Gastrocnemius medialis (tissue), 4 donors: Measurements from ENCODE around the gene TRAF2. TPM values are rescaled to one million over a fixed set of nuclear protein-coding genes. Genes with fewer than 3 reads are reported as not detected.
"Not testable (repeated sequence)": the region's sequence is repeated elsewhere in the genome, so short reads cannot be mapped to it uniquely, and the experiment has no call there.

Experiments used
- ATAC-seq, 2 donors: fragments of 150-250 bp; one replicate each; pipeline ENCODE4 v1.9.1; 2016
- DNase-seq, 2 donors: peaks; one replicate each; pipeline ENCODE4 v3.0.0-alpha.2; 2019
- H3K27ac ChIP-seq, 4 donors: fragments of 200-600 bp; sonication (generic); 1 replicate in 1 of 4; 2 replicates in 3 of 4; pipeline ENCODE4 v1.5.1; 2016 to 2018; ENCODE audit warnings: mild to moderate bottlenecking in 2 of 4, moderate library complexity in 1 of 4
- H3K27me3 ChIP-seq, 3 donors: fragments of 200-600 bp; sonication (generic) in 2 of 3; 1 replicate in 1 of 3; 2 replicates in 2 of 3; pipeline versions ENCODE4 v1.5.1 to v1.6.0; 2016 to 2019; ENCODE audit warnings: mild to moderate bottlenecking in 1 of 3, moderate library complexity in 1 of 3
- H3K36me3 ChIP-seq, 2 donors: fragments of 200-600 bp; sonication (generic) in 1 of 2; one replicate each; pipeline ENCODE4 v1.5.1; 2017 to 2018
- H3K4me1 ChIP-seq, 2 donors: fragments of 200-600 bp; sonication (generic) in 1 of 2; one replicate each; pipeline ENCODE4 v1.5.1; 2016 to 2017; ENCODE audit warnings: mild to moderate bottlenecking in 2 of 2
- H3K4me3 ChIP-seq, 4 donors: fragments of 200-600 bp; sonication (generic) in 3 of 4; 1 replicate in 1 of 4; 2 replicates in 3 of 4; pipeline ENCODE4 v1.5.1; 2016 to 2019; ENCODE audit warnings: mild to moderate bottlenecking in 2 of 4
- H3K9me3 ChIP-seq, 3 donors: fragments of 200-600 bp; sonication (generic) in 2 of 3; 1 replicate in 1 of 3; 2 replicates in 2 of 3; pipeline ENCODE4 v1.5.1; 2016 to 2019
- POLR2A ChIP-seq, 2 donors: fragments of 450-650 bp; IDR thresholded peaks; one replicate each; pipeline ENCODE4 v1.6.1; 2017; ENCODE audit warnings: antibody characterized with exemption in 2 of 2, mild to moderate bottlenecking in 2 of 2, moderate library complexity in 2 of 2
- in situ Hi-C, 4 donors: fragments of 200-750 bp; cut with MboI; loops; one replicate each; pipeline versions ENCODE4 v1.15.0 to v1.8.0; 2017; ENCODE audit warnings: low sequenced_read_pairs in 4 of 4
- intact Hi-C: fragments of 100-400 bp; cut with DNase I; formaldehyde crosslinking; loops from one replicate; pipeline ENCODE4 v1.15.1; 2023; ENCODE audit warnings: low total_unique reads
- total RNA-seq, 4 donors: library from RNA; depleted of rRNA; stranded (reverse); fragments of >200 nt; gene quantifications; one replicate each; pipeline versions ENCODE4 v1.1.0 to v1.2.3, GENCODE V29; 2016
- TF ChIP-seq, protein P1 (sequence below), 5 experiments: fragments of 450-650 bp in 3 of 5; fragments of 200-600 bp in 2 of 5; sonication (generic) in 2 of 5; IDR thresholded peaks in 4 of 5; conservative IDR thresholded peaks in 1 of 5; 1 replicate in 4 of 5; 2 replicates in 1 of 5; pipeline ENCODE4 v1.5.1; 2016 to 2019; ENCODE audit warnings: antibody characterized with exemption in 5 of 5, mild to moderate bottlenecking in 3 of 5, moderate library complexity in 3 of 5

TRAF2 gene, protein sequence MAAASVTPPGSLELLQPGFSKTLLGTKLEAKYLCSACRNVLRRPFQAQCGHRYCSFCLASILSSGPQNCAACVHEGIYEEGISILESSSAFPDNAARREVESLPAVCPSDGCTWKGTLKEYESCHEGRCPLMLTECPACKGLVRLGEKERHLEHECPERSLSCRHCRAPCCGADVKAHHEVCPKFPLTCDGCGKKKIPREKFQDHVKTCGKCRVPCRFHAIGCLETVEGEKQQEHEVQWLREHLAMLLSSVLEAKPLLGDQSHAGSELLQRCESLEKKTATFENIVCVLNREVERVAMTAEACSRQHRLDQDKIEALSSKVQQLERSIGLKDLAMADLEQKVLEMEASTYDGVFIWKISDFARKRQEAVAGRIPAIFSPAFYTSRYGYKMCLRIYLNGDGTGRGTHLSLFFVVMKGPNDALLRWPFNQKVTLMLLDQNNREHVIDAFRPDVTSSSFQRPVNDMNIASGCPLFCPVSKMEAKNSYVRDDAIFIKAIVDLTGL
- total RNA-seq, result 1 to 10 TPM; 3.5 to 6.6 (median 4.8) TPM

DNA sequence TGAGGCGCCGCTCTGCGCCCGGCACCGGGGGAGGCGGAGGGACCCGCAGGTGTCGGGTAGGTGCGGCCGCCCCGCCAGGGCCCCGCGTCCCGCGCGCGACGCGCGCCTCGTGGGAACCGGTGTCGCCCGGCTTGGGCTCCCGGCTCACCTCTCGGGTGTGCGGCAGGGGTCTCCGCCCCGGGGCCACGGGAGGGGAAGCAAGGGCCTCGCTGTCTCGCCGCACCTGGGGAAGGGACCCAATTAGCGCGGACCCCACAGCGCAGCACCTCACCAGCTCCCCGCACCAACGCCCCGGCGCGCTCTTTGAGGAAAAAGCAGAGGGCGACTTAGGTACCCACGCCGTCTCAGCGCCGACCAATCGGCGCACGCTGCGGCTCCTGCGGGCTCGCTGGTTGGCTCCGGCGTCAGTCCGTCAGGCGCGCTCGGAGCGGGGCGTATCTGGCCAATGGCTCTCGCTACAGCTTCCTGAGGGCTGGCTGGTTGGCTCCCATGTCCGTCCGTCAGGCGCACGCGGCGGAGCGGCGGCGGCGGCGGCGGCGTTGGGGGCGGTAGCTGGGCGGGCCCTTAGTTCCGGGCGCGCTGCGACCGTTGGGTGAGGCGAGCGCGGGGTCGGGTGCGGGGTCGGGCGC, at the start of gene TRAF2:
TRAF2 (plus strand) TSS at position 567 of the 629 bp plus-strand sequence. CDS start 12,225 bp downstream, outside the sequence.
- intact Hi-C loops, result loop anchor here (1.0 to 5.0 kb wide), 7 partner anchors 20 to 201 kb away; partner anchors contain the start of genes EDF1, FBXW5, MAN1B1 and PAXX
- H3K9me3 ChIP-seq, result no peaks in the 10 kb centered on the region
- DNase-seq, result peak; percentile 97 to 98

DNA sequence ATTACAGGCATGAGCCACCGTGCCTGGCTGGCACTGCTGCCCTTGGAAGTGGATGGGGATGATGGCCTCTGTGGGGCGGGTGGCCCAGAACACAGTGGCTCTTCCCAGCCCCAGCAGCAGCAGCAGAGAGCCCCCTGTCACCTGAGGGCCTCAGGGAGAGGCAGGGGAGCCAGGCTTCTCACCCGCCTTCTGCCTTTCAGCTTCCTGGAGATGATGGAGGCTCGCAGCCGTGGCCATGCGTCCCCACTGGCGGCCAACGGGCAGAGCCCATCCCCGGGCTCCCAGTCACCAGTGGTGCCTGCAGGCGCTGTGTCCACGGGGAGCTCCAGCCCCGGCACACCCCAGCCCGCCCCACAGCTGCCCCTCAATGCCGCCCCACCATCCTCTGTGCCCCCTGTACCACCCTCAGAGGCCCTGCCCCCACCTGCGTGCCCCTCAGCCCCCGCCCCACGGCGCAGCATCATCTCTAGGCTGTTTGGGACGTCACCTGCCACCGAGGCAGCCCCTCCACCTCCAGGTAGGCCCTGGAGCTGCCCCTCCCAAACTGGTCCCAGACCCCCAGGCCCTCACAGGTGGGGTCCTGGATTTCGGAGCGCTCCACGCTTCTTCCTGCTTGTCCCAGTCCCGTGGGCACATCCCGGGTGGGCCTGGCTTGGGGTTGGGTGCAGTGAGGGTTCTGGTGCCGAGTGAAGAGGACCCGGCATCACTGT, 49.0 kb upstream of the TRAF2 start:
- Histone ChIP-seq H3K9me3 (no peaks in the 10 kb centered on the region), H3K4me3 (no peak overlapping the region), H3K36me3 (peaks cover 0 to 31% of the 10 kb centered on the region in 2 donors), H3K27me3 (no peaks in the 10 kb centered on the region), H3K4me1 (peaks cover 12 to 19% of the 10 kb centered on the region in 2 donors), H3K27ac (no peak overlapping the region)
- ATAC-seq (no peak), DNase-seq (no peak)
- in situ Hi-C loops, result no loop called here
- no peak for TF ChIP-seq POLR2A (IDR thresholded peaks at IDR 0.05)
- TF ChIP-seq, protein P1, sequence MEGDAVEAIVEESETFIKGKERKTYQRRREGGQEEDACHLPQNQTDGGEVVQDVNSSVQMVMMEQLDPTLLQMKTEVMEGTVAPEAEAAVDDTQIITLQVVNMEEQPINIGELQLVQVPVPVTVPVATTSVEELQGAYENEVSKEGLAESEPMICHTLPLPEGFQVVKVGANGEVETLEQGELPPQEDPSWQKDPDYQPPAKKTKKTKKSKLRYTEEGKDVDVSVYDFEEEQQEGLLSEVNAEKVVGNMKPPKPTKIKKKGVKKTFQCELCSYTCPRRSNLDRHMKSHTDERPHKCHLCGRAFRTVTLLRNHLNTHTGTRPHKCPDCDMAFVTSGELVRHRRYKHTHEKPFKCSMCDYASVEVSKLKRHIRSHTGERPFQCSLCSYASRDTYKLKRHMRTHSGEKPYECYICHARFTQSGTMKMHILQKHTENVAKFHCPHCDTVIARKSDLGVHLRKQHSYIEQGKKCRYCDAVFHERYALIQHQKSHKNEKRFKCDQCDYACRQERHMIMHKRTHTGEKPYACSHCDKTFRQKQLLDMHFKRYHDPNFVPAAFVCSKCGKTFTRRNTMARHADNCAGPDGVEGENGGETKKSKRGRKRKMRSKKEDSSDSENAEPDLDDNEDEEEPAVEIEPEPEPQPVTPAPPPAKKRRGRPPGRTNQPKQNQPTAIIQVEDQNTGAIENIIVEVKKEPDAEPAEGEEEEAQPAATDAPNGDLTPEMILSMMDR (IDR thresholded peaks at IDR 0.05 in 4 of 5, conservative IDR thresholded peaks at IDR 0.05 in 1 of 5), result no peak
- intact Hi-C loops, result no loop called here

More for the DNA sequence above, at the start of gene TRAF2:
- Histone ChIP-seq H3K27ac (peak within 1 kb of the TSS; percentile 84 to 92 (median 90)), H3K27me3 (no peaks in the 10 kb centered on the region), H3K36me3 (peaks cover 0 to 7% of the 10 kb centered on the region in 2 donors), H3K4me3 (peak within 1 kb of the TSS; percentile 75 to 91 (median 82)), H3K4me1 (peaks cover 13 to 14% of the 10 kb centered on the region in 2 donors)
- ATAC-seq, result peak; percentile 97 to 98
- in situ Hi-C loops, result no loop called here
- TF ChIP-seq, protein P1 (IDR thresholded peaks at IDR 0.05 in 4 of 5, conservative IDR thresholded peaks at IDR 0.05 in 1 of 5), result no peak
- peak; percentile 58 to 81 for TF ChIP-seq POLR2A (IDR thresholded peaks at IDR 0.05)

DNA sequence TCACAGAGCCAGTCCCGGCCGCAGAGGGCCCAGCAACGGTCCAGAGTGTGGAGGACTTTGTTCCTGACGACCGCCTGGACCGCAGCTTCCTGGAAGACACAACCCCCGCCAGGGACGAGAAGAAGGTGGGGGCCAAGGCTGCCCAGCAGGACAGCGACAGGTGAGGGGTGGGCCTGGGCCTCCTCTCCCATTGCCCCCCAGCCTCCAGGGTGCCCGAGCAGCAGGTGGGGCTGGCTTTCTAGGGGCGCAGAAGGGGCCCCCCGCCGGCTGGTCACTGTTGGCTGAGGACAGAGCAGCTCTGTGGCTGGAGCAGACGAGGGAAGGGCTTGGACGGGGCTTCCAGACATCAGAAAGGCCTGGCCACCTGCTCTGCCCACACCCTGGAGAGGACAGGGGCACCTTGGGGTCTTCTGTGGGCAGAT, 48.4 kb upstream of the TRAF2 start:
- H3K9me3 ChIP-seq, DNase-seq, H3K4me3 ChIP-seq, ATAC-seq, in situ Hi-C loops, H3K27me3 ChIP-seq, intact Hi-C loops, H3K27ac ChIP-seq: not testable (repeated sequence)
- Histone ChIP-seq H3K4me1 (peaks cover 10 to 25% of the 10 kb centered on the region in 2 donors), H3K36me3 (peaks cover 0 to 26% of the 10 kb centered on the region in 2 donors)

DNA sequence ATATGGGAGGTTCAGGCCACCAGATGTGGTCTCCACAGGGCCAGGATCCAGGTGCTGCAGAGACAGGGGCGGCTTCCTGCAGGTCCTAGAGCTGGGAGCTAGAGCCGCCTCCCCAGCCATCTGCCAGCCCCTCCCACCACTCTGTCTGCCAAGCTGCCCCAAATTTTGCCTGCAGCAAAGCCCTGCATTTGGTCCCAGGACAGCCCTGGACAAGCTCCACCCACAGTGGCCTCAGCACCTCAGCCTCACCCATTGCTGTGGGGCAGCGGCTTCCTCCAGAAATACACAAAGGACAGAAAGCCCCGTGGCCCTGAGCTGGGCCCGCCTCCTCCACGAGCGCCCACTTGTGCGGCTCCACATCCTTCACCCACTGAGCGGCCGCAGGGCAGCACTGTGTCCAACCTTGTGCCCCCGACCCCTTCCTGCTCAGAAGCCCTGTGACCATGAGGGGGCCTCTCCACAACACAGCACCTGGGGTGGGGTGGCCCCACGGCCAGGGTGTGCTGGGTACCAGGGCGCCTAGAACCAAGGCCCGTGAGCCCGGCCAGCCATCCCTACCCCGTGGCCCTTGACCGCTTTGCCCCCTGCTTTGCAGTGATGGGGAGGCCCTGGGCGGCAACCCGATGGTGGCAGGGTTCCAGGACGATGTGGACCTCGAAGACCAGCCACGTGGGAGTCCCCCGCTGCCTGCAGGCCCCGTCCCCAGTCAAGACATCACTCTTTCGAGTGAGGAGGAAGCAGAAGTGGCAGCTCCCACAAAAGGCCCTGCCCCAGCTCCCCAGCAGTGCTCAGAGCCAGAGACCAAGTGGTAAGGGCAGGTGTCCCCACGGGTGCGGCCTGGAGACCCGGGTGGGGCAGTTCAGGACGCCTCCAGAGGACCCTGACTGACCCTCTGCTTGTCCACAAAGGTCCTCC, 47.7 kb upstream of the TRAF2 start:
- Histone ChIP-seq H3K27me3 (peaks cover 0 to 2% (median 0%) of the 10 kb centered on the region in 3 donors), H3K27ac (no peak overlapping the region), H3K4me3 (no peak overlapping the region), H3K4me1 (peaks cover 16 to 32% of the 10 kb centered on the region in 2 donors), H3K36me3 (peaks cover 0 to 26% of the 10 kb centered on the region in 2 donors), H3K9me3 (no peaks in the 10 kb centered on the region)
- in situ Hi-C loops (no loop called here), intact Hi-C loops (no loop called here)
- no peak for DNase-seq
- no peak for ATAC-seq
- TF ChIP-seq POLR2A (IDR thresholded peaks at IDR 0.05), result no peak
- TF ChIP-seq, protein P1 (IDR thresholded peaks at IDR 0.05 in 4 of 5, conservative IDR thresholded peaks at IDR 0.05 in 1 of 5), result no peak
